Stimulated activated naive CD4-positive, alpha-beta T cell (primary cell): ENCODE results near the gene GPC6.
"Not testable (repeated sequence)": the region's sequence is repeated elsewhere in the genome, so short reads cannot be mapped to it uniquely, and the experiment has no call there.

Experiments
- DNase-seq, 6 experiments: peaks; one replicate each; lab custom pipeline; 2025; lab: John Stamatoyannopoulos, UW

GPC6 gene

DNA sequence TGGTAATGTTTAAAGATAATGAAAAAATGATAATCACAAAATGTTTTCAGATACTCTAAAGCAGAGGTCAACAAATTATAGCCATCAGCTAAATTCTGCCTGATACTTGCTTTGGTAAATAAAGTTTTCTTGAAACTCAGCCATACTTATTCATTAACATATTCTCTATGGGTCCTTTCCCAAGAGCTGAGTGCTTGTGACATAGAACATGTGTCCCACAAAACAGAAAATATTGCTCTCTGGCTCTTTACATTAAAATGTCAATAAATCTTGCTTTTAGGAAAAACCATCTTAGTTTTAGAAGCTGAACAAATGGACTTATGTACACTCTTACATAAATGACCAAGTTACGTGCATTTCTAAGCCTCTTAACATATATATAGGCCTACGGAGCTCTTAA is 945.8 kb downstream of the GPC6 start:
- DNase-seq: no peak

DNA sequence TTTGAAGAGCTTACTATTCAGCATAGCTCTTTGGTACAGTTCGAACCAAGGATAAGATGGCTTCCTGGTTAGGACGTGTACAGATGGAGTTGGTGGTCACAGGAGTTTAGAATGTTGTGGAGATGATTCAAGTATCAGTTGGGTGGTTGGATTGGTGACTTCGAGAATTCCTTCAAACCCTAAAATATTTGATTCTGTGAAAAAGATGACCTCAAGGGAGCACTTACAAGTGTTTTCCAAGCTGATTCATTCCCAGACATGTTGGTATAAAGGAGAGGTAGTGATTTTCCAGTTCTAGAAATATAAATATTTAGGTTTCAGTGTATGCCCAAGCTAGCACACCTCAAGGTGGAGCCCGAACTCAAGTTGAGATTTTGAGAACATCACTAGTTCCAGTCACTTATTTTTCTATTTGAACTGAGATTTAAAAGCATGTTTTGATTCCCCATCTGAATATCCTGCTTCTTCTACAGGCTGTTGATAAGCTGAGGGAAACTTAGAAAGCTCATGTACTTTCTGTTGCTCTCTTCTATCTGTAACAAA is 946.8 kb downstream of the GPC6 start:
- DNase-seq: no peak

DNA sequence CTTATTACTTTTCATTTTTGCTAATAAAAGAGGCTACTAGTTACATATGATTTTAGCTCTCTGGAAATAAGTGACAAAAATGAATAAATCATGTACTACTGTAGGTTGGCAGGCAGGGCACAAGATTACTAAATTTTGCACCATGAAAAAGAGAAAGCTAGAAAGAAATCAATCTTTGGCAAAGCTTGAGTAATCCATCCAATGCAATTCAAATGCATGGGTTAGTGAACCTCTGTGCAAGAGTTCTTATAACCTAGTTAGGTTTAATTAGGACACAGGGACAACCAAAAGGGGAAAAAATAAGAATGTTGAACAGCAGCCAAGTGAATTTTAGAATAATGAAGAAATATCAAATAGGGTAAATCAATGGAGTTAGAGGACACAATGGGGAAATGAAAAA is 947.4 kb downstream of the GPC6 start:
- DNase-seq: no peak

DNA sequence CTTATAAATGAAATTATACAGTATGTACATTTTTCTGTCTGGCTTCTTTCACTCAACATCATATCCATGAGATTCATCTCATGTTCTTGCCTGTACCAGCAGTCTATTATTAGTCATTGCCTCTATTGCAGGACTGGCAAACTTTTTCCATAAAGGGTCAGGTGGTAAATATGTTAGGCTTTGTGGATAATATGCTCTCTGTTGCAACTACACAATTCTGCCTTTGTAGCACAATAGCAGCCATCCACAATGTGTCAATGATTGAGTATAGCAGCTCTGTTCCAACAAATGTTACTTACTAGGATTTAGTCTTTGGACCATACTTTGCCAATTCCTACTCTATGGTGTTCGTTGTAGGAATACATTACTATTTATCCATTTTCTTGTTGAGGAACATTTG is 948.5 kb downstream of the GPC6 start:
- no peak for DNase-seq

DNA sequence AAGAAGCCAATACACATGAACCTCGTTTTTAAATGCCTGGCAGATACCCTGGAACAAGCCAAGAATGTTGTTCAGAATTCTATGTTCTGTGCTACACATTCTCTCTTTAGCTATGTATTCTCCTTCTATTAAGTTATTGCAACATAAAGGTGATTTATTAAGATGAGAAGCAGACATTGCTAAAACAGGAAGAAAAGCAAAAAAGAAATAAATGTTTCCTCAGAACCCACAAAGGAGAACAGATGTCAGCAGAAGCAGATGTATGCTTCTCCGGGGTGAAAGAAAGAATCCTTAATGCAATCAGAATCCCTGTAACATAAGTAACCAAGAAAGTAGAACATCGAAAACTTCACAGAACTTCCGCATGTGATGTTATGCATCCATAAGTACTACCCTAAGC is 950.0 kb downstream of the GPC6 start:
- no peak for DNase-seq

DNA sequence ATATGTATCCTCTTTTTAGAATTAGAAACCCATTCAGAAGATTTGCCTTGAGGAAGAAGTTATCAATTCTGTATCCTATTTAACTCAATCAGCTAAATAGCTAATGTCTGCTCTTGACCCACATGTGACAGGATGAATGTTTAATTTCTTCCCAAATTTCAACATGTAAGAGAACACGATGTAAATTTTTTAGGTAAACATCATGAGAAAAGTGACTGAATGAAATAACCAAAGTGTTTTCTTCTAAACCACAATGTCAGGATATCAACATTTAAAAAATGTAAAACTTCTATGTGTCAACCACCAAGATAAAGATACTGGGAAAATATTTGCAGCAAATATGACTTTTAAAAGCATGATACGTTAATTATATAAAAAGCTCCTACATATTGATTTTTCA is 950.4 kb downstream of the GPC6 start:
- DNase-seq: no peak

DNA sequence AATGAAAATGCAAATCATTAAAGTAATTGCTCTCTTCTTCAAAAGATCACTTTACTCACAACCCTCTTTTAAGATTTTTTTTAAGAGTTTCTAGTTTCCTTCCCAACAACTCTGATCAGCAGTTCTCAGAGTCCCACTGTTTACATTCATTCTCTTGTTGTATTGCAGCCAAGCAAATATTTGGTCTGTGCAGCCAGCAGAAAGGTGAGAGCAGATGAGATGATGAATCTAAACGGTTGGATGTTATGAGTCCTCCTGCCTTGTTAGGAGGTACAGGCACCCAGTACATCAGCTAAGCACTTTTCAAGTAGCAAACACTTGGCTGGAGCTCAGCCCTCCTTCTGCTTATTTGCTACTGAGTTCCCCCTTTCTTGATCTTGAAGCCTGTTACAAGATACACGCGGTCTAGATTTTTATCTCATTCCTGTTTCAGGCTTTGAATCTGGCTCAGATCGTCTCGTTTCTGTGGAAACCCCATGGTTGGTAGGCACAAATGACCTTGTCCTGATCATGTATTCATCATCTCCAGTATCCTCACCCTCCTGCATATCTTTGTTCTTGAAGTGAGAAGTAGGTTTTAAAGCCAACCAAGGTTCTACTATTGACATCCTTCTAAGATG is 952.1 kb downstream of the GPC6 start:
- no peak for DNase-seq

DNA sequence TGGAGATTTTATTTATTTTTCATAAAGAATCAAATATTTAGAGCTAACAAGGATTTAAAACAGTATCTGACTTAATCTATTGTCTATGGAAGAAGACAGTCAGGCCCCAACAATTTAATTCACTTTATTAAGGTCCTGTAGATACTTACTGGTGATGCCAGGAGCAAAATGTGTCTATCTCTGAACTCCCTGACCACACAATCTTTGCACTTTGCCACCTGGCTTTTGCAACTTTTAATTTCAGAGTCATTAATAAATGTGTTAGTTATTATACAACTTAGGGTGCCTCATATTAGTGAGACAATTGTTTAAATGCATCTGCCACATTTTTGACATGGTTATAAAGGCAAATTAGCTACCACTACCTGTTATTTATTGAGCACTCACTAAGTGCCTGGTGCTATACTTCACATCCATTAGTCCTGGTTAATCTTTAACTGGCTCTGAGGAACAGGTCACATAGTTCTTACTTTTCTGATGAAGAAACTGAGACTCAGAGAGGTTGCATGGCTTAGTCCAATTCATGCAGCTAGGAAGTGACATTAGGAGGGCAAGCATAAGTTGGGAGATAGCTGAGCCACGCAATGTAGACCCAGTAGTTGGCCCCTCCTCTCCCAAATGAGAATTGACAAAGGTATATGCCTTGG is 955.0 kb downstream of the GPC6 start:
- no peak for DNase-seq

DNA sequence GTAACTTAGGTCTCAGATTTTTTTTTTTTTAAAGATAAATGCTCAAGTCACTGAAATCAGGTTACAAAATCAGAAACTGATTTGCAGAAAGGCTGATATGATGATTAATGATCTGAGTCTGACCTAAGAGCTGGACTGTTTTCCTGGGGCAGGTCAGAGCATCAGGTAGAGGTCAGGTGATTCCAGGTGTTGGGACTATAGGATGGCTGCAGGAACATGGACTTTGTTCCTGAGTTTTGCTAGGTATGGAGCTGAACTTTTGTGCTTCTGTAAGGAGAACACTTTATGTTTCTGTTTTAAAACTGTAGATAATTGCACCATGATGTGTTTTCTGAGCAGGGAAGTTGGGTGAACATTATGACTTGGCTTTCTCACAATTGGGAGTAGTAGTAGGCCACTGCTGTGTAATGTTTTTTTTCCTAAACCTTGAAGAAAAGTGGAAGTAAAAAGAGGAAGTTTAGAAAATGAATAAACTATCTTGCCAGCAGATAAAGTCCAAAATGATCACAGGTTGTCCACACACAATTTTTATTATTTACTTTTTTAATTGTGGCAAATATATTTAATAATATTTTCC is 955.7 kb downstream of the GPC6 start:
- DNase-seq: no peak

DNA sequence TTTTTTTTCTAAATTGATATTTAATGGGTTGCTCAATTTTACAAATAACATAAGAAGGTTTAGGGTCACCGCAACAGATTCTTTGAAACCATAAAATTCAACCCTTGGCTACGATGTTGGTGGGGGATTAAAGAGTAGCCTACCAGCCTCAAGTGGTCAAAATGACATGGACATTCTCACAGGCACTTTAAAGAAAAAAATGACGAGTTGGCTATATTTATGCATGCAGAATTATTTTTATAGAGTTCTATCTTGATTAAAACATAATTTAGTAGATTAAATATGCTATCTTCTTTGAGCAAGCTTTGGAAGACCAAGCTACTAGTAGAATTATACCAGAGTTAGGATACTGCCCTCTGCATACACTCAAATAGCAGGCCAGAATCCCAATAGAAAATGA is 959.9 kb downstream of the GPC6 start:
- no peak for DNase-seq

DNA sequence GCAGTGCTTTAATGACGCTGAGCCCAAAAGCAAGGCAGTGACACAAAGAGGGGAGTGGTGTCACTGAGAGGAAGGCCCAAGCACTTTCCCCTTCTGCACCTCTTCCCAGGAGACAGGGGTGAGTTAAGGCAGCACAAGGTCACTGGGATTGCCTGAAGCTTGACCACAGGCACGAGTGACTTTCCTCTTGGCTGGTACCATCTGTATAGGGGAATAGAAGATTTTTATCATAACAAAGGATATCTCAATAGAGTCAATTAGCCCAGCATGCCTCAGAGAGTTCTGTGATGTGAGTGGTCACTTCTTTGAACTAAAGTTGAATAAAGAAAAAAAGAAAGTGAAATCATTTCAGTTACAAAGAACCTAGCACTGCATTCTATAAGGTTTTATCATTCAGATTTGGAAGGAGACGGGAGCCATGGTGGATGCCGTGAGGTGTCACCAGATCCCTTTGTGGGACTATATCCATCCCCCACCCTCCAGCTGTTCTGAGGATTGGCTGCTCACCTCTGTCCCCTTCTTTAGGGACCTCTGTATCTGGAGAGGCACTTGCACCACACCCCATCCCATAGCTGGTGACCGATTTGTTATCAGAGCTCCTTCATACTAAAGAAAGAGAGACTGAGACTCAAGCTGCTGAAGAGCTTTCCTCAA is 961.7 kb downstream of the GPC6 start:
- DNase-seq: no peak

DNA sequence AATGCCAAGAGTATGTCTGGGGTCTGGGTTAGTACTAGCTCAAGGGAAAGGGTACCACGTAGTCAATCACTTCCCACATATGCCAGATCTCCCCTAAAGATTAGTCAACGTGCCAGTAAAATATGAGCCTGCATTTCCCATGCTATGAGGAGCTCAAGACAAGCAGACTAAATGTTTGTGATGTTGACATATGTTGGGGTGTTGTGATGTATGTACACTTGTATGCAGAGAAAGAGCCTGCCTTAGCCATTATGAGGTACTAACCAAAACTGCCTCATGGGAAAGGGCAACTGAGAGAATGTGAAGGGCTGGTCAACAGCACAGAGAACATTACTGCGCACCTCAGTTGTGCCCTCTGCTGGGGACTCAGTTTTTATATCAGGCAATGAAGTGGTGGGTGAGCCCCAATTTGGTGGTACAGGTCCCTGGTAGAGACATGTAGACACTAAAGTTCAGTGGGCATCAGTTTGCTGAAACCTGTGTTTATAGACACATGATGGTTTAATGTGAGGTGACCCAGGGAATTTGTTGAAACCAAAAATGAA is 965.9 kb downstream of the GPC6 start:
- DNase-seq: no peak

DNA sequence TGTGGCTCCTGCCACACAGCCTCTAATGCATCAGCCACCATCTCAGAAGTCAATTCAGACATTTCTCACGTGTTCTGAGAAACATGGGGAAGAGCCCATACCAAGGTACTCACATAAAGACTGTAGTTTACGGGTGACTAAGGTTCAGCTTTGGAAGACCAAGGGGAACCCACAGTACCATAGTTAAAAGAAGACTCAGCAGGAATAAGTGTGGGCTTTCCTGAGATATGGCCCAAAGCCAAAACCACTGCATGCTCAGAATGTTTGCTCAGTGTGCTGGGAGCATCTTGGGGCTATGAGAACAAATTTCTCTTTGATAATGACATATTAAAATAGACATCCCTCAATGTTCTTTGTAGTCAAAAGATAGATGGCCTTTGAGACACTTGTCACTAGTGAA is 969.1 kb downstream of the GPC6 start:
- no peak for DNase-seq

DNA sequence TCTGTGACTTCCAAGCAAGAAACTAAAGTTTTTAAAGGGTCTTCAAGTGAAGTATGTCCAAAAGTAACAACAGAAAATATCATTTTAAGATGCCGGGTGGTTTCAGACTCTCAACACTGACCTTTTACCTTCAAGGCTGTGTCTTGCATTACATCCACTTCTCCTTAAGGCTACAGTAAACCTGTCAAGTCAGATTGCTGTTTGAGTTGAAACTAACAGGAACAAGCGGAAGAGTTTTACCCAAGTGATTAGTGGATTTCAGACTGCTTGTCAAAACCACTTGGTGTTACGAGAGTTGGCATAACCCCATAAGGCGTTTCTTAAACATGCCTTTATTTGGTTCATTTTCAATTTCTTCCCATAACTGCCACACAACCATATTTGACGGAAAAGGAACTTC is 969.8 kb downstream of the GPC6 start:
- no peak for DNase-seq

DNA sequence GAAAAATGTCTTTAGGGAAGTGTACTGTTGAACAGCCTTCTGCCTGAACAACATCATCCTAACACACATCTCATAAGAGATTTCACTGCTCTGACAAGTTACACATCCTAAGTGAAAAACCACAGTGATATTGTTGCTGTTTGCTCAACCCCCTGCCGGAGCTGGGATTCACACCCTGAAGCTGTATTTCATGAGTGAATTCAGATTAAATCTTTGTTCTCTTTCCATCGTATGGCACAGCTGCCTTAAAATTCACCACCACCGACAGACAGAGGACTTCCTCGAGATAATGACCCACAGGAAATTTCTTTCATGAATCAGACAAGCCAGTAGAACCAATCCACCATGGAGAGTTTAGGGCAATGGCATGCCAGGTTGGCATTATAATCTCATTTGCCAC is 972.1 kb downstream of the GPC6 start:
- no peak for DNase-seq

DNA sequence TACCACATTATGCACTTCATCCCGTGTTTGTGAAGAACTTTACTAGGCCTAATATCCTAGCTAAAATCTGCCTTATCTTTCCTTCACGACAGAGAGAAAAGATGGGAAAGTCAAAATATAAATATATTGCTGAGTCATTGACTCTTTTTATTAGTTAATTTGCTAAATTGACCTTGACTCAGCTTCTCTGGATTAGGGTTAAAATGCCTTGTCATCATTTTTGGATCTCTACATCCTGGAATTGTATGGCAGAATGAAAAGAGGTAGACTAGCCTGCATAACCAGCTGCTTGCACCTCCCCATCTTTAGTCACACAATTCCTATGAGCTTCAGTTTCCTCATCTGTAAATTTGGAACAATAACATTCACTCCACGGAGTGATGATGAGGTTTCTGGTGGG is 972.5 kb downstream of the GPC6 start:
- DNase-seq: no peak

DNA sequence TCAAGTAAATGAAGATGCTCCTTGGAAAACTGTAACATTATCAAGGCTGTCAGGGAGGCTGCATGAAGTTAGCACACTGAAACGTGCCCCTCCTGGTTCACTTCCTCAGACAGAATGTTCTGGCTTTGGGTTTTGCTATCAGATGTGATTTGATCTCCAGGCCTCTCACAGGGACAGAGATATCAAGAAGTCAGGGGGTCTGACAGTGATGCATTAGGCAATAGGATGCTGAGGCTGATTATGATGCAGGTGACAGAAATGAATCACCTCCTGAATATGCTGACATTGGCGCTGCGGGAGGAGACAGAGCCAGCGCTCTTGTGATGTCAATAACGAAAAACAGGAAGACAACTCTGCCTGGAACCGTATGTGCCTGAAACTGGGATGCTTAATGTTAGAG is 974.4 kb downstream of the GPC6 start:
- DNase-seq: no peak

DNA sequence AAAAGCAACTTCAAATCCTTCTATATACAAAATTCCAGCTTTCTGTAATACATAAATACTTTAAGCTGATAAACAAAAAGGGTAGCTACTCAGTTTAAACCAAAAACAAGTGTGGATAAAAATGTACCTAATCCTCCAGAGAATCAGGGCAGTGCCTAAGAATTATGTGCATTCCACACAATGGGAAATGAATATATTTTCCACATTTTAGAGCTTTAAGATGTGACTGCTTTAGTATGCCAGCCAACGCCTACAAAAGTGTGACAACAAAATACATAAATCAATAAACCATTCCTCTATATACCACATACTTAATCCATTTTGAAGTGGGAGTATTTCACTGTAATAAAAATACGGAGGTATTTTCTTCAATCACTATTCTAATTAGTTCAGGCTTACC is 977.6 kb downstream of the GPC6 start:
- DNase-seq: no peak

DNA sequence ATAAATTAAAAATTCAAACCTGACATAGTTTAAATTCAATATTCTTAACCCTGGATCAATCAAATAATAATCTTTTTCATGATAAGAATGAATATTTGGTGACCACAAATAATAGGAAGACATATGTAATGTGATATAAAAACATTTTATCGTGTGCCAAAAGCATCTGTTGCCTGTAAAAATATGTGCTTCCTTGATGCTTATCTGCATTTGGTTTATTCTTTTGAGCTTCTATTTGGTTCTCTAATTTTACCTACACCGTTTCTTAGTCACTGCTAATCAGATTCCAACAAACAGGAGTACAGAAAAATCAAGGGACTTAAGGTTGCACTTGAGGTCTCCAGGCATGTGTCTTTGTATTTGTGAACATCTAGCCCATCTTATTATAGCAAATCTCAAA is 978.3 kb downstream of the GPC6 start:
- no peak for DNase-seq

DNA sequence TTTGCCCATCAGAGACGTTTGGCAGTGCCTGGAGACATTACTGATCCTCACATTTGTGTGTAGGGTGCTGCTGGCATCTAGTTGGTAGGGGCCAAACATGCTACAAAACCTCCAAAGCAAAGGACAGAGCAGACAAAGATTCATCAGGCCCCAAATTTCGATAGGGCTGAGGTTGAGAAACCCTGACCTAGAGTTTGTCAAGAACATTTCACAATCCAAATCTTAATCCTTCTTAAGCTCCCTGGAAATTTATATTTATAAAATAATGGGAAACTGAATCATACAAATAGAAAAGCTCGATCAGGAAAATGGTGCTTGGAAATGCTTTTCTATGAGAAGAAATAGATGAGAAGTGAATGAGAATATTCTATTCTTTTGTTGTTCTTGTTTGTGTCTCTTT is 979.3 kb downstream of the GPC6 start:
- DNase-seq: no peak

DNA sequence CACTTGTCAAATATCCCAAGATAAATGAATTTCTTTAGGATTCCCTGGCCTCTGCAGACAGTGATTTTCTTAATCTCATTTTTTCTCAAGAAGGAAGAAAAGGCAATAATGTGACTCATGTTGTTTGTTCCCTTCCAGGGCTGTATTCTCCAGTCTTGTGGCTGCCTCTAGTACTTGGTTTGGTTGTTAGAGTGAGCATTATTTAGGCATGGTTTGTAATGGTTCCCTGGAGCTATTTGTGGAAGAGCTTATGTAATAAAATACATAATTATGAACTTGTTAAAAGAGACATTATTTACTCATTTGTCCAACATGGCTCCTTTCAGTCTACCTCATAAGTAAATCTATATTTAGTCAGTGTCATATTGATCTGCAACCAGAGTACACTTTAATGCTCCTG is 982.5 kb downstream of the GPC6 start:
- no peak for DNase-seq

DNA sequence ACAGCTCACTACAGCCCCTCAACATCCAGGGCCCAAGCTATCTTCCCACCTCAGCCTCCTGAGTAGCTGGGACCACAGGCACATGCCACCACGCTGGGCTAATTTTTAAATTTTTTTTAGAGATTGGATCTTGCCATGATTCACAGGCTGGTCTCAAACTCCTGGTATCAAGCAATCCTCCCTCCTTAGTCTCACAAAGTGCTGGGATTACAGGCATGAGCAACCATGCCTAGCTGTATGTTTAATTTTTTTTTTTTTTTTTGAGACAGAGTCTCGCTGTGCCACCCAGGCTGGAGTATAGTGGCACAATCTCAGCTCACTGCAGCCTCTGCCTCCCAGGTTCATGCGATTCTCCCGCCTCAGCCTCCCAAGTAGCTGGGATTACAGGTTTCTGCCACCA is 983.3 kb downstream of the GPC6 start:
- not testable (repeated sequence) for DNase-seq

DNA sequence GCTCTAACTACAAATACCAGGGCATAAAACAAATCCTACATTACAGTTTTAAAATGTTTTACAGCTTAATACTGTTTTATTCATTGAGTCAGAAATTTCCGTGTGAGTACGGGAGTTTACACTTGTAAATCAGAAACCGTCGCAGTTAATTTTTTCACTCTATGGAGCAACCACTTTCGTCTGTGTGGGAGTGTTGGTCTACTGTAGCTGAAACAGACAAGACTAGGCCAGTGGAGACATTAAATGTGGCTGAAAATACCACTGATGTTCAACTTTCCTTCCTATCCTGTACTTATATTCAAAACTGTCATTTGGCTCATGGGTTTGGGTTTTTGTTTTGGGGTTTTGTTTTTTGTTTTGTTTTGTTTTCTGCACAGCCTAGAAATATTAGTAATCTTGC is 984.2 kb downstream of the GPC6 start:
- no peak for DNase-seq
